Omental fat pad (tissue), 4 donors: ENCODE measurements around the gene NRROS. TPM values are rescaled to one million over a fixed set of nuclear protein-coding genes. Genes with fewer than 3 reads are reported as not detected.

ENCODE experiments used
- ATAC-seq: fragments of 150-250 bp; one replicate; pipeline ENCODE4 v1.9.1; 2016; ENCODE audit warnings: mild to moderate bottlenecking, moderate library complexity; ENCODE audit not compliant: low FRiP score
- DNase-seq: peaks from one replicate; pipeline ENCODE4 v3.0.0-alpha.2; 2019; ENCODE audit warnings: low spot score
- CTCF ChIP-seq, 3 donors: fragments of 450-650 bp; IDR thresholded peaks; one replicate each; pipeline ENCODE4 v1.5.1; 2016 to 2017; ENCODE audit warnings: antibody characterized with exemption in 3 of 3, mild to moderate bottlenecking in 3 of 3, moderate library complexity in 2 of 3
- total RNA-seq, 4 donors: library from RNA; depleted of rRNA; stranded (reverse); fragments of >200 nt; gene quantifications; one replicate each; pipeline ENCODE4 v1.1.0, GENCODE V29; 2016

Gene NRROS
- total RNA-seq, 4 donors from 2014 or later: 4.3 to 21.0 (median 19.4) TPM

GRCh38 chr3:196624907-196625306 lies 14.6 kb upstream of the NRROS start:
- no peak for TF ChIP-seq CTCF (IDR thresholded peaks at IDR 0.05)
- DNase-seq (no peak), ATAC-seq (no peak)

- DNase-seq (no peak), ATAC-seq (no peak)
- TF ChIP-seq CTCF (IDR thresholded peaks at IDR 0.05): no peak
Observed at GRCh38 chr3:196625331-196625730, 14.2 kb upstream of the NRROS start.

- ATAC-seq: no peak
- TF ChIP-seq CTCF (IDR thresholded peaks at IDR 0.05): no peak
- DNase-seq: no peak
Observed at GRCh38 chr3:196627918-196628231, 11.6 kb upstream of the NRROS start.

GRCh38 chr3:196629228-196629627 lies 10.3 kb upstream of the NRROS start:
- DNase-seq (no peak), ATAC-seq (no peak)
- no peak for TF ChIP-seq CTCF (IDR thresholded peaks at IDR 0.05)

GRCh38 chr3:196631682-196632045 lies 7.8 kb upstream of the NRROS start:
- TF ChIP-seq CTCF (IDR thresholded peaks at IDR 0.05): no peak
- ATAC-seq (no peak), DNase-seq (no peak)

- peak; percentile 86 for ATAC-seq
- TF ChIP-seq CTCF (IDR thresholded peaks at IDR 0.05): no peak
- DNase-seq: no peak
Observed at GRCh38 chr3:196632046-196632751, 7.3 kb upstream of the NRROS start.

GRCh38 chr3:196633555-196634151 lies 5.8 kb upstream of the NRROS start:
- no peak for DNase-seq
- TF ChIP-seq CTCF (IDR thresholded peaks at IDR 0.05): no peak
- no peak for ATAC-seq
